ENCODE results near the gene NTRK1.

DNA sequence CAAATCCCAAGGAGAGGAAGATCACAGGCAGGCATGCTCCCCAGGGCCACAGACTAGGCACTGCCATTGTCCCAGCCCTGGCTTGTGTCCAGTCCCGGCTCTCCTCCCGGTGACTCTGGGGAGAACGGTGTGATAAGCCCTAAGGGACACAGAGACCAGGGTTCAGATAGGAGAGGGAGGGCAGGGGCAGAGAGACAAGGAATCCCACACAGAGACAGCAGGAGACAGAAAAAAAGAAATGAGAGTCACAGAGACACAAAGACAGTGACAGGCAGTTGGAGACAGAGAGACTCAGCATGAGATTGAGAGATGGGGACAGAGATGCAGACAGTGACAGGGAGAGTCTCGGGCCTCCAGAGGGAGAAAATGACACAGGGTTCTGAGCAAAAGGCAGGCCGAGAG, 2.1 kb upstream of the NTRK1 start:
- no peak for TF ChIP-seq POLR2A (IDR thresholded peaks at IDR 0.05; ENCODE audit: extremely low read depth, insufficient read length)
- TF ChIP-seq, protein P1, sequence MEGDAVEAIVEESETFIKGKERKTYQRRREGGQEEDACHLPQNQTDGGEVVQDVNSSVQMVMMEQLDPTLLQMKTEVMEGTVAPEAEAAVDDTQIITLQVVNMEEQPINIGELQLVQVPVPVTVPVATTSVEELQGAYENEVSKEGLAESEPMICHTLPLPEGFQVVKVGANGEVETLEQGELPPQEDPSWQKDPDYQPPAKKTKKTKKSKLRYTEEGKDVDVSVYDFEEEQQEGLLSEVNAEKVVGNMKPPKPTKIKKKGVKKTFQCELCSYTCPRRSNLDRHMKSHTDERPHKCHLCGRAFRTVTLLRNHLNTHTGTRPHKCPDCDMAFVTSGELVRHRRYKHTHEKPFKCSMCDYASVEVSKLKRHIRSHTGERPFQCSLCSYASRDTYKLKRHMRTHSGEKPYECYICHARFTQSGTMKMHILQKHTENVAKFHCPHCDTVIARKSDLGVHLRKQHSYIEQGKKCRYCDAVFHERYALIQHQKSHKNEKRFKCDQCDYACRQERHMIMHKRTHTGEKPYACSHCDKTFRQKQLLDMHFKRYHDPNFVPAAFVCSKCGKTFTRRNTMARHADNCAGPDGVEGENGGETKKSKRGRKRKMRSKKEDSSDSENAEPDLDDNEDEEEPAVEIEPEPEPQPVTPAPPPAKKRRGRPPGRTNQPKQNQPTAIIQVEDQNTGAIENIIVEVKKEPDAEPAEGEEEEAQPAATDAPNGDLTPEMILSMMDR (IDR thresholded peaks at IDR 0.05; ENCODE audit: low read depth, low read length), result no peak
